Measurements from ENCODE around the gene ZBTB40.

GRCh38 chr1:22573237-22573636 lies 121.6 kb downstream of the ZBTB40 start:
- no peak for TF ChIP-seq CTCF (IDR thresholded peaks at IDR 0.05)
- TF ChIP-seq GTF2I (CRISPR knock-in tag; conservative IDR thresholded peaks at IDR 0.05) = no peak
- TF ChIP-seq, protein P1, sequence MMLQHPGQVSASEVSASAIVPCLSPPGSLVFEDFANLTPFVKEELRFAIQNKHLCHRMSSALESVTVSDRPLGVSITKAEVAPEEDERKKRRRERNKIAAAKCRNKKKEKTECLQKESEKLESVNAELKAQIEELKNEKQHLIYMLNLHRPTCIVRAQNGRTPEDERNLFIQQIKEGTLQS (CRISPR knock-in tag; conservative IDR thresholded peaks at IDR 0.05) = no peak
- no peak for TF ChIP-seq CREB1 (CRISPR knock-in tag; IDR thresholded peaks at IDR 0.05)
- TF ChIP-seq ESRRA (CRISPR knock-in tag; IDR thresholded peaks at IDR 0.05; ENCODE audit: borderline replicate concordance) = no peak
- no peak for TF ChIP-seq TEAD4 (CRISPR knock-in tag; IDR thresholded peaks at IDR 0.05)
- no peak for TF ChIP-seq ZSCAN18 (CRISPR knock-in tag; IDR thresholded peaks at IDR 0.05)
- no peak for TF ChIP-seq E2F4 (CRISPR knock-in tag; IDR thresholded peaks at IDR 0.05; ENCODE audit: borderline replicate concordance, low read depth)
- TF ChIP-seq, protein P2, sequence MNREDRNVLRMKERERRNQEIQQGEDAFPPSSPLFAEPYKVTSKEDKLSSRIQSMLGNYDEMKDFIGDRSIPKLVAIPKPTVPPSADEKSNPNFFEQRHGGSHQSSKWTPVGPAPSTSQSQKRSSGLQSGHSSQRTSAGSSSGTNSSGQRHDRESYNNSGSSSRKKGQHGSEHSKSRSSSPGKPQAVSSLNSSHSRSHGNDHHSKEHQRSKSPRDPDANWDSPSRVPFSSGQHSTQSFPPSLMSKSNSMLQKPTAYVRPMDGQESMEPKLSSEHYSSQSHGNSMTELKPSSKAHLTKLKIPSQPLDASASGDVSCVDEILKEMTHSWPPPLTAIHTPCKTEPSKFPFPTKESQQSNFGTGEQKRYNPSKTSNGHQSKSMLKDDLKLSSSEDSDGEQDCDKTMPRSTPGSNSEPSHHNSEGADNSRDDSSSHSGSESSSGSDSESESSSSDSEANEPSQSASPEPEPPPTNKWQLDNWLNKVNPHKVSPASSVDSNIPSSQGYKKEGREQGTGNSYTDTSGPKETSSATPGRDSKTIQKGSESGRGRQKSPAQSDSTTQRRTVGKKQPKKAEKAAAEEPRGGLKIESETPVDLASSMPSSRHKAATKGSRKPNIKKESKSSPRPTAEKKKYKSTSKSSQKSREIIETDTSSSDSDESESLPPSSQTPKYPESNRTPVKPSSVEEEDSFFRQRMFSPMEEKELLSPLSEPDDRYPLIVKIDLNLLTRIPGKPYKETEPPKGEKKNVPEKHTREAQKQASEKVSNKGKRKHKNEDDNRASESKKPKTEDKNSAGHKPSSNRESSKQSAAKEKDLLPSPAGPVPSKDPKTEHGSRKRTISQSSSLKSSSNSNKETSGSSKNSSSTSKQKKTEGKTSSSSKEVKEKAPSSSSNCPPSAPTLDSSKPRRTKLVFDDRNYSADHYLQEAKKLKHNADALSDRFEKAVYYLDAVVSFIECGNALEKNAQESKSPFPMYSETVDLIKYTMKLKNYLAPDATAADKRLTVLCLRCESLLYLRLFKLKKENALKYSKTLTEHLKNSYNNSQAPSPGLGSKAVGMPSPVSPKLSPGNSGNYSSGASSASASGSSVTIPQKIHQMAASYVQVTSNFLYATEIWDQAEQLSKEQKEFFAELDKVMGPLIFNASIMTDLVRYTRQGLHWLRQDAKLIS (CRISPR knock-in tag; IDR thresholded peaks at IDR 0.05; ENCODE audit: borderline replicate concordance) = no peak
